Measurements from ENCODE around the gene TMEM115.

Gene TMEM115

DNA sequence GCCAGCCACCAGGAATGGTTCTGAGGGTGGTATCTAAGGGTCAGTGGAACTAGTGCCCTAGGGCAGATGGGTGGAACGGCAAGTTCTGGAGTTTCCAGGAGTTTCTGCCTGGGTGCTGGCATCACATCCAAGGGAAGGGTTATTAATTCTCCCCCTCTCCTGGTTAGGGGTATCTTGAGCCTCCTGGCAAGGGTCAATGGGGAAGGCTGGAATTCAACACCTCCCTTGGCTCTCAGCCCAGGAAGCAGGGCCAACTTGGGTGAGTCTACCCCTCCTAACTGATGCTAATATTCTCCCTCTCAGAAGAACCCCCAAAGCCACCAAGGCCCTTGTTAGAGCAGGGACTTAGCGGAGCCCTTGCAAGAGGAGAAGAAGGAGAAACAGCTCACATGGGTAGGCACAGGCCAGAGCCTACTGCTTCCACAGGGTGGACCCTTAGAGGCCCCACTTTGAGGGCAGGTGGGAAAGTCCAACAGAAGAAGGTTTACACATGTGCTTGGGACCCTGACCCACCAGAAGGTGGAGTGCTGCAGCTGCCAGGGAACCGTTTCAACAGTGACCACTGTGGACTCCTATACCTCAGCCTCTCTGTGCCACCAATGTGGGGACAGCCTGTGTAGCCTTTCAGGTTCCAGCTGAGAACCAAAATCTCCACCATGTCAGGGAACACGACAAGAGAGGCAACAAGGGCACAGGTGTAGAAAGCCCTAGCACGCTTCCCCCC, 3.3 kb downstream of the TMEM115 start:
- H3K4me3 ChIP-seq (ENCODE audit: low read length) = no peak overlapping the region
- DNase-seq (ENCODE audit: low read depth, low spot score) = no peak

DNA sequence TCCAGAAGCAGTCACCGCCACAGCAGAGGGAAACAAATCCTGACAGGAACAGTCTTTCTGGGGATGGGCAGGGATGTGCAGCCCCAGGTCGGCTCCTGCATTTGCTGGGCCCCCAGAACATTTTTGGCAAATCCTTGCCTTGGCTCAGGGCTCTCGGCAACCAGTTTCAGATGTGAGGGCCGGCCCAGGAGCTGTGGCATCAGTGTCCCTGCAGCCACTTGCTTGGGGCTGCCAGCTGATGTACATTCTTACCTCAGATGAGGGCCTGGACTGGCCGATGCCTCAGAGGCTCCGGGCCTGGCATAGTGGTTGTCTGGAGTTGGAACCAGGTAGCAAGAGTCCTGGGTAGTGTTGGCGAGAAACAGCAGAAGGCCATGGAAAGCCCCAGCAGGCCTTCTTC, 4.5 kb downstream of the TMEM115 start:
- no peak for DNase-seq (ENCODE audit: low read depth, low spot score)
- no peak overlapping the region for H3K4me3 ChIP-seq (ENCODE audit: low read length)

DNA sequence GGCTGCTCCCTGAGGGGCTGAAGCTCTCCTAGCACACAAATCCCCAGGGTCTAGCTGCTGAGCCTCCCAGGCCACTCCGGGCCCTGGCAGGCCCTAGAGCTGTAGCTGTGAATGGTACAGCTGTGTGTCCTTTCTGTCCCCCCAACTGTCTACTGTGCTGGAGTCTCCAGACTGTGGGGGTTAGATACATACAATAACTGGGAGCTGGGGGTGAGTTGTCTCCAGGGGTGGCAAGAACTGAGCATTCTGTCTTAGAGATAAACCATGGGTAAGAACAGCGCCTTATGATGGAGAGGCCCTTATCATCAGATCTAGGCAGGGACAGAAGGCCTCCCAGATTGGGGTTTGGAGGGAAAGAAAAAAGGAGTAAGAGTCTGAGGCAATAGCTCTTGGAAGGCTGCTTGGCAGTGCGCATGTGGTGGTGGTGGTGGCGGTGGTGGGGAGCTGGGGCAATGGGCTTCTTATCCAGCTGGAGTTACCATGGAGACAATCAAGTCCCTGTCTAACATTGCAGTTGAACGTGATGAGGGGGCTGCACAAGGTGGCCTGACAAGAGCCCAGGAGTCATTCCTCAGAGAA, 5.0 kb downstream of the TMEM115 start:
- DNase-seq (ENCODE audit: low read depth, low spot score) = no peak
- no peak overlapping the region for H3K4me3 ChIP-seq (ENCODE audit: low read length)

DNA sequence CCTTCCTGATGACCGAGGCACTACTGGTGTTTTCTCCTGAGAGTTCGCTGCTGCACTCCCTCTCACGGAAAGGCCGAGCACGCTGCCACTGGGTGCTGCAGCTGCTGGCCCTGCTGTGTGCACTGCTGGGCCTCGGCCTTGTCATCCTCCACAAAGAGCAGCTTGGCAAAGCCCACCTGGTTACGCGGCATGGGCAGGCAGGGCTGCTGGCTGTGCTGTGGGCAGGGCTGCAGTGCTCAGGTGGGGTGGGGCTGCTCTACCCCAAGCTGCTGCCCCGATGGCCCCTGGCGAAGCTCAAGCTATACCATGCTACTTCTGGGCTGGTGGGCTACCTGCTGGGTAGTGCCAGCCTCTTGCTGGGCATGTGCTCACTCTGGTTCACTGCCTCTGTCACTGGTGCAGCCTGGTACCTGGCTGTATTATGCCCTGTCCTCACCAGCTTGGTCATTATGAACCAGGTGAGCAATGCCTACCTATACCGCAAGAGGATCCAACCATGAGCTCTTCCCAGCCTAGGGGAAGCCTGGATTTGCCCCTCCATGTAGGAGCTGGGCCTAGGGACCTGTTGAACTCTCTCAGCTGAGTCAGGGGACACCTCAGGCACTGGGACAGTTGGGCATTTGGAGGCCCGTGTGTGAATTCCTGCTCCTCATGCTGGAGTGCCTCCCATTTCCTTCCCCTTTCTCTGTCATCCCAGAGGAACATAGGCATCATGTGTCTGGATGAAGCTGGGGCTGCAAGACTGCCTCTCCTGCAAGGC, 5.9 kb downstream of the TMEM115 start:
- no peak overlapping the region for H3K4me3 ChIP-seq (ENCODE audit: low read length)
- no peak for DNase-seq (ENCODE audit: low read depth, low spot score)

DNA sequence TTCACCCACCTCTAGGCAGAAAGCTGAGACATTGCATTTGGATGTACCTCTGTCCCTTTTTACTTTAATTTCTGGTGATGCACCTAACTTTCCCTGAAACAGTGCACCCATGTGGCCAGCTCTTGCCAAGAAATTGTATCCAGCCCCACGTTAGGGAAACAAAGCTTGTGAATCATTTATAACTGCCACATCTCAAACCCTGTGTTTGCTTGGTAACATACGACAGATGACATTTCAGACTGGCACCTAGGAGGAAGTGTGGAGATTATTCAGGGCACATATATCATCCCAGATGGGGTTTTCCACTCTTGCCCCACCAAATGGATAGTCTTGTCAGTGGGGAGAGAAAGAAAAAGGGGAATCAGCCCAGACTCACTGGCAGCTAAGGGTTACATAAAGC, 6.5 kb downstream of the TMEM115 start:
- no peak for DNase-seq (ENCODE audit: low read depth, low spot score)
- H3K4me3 ChIP-seq (ENCODE audit: low read length) = no peak overlapping the region

DNA sequence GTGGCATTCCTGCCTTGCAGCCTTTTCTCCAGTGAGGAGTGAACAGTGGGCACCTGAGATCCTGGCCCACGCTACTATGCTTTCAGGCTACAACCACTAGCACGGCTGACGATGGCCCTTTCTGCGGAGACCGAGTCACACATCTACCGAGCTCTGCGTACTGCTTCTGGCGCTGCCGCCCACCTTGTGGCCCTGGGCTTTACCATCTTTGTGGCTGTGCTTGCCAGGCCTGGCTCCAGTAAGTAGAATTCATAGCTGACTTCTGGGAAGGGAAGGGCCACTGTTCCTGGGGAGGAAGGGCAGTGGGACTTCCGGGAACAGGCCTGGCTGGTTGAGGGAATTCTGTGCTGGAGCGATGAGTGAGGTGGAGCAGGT, 8.0 kb downstream of the TMEM115 start:
- peak overlapping the region; percentile 79 for H3K4me3 ChIP-seq (ENCODE audit: low read length)
- DNase-seq (ENCODE audit: low read depth, low spot score) = no peak

DNA sequence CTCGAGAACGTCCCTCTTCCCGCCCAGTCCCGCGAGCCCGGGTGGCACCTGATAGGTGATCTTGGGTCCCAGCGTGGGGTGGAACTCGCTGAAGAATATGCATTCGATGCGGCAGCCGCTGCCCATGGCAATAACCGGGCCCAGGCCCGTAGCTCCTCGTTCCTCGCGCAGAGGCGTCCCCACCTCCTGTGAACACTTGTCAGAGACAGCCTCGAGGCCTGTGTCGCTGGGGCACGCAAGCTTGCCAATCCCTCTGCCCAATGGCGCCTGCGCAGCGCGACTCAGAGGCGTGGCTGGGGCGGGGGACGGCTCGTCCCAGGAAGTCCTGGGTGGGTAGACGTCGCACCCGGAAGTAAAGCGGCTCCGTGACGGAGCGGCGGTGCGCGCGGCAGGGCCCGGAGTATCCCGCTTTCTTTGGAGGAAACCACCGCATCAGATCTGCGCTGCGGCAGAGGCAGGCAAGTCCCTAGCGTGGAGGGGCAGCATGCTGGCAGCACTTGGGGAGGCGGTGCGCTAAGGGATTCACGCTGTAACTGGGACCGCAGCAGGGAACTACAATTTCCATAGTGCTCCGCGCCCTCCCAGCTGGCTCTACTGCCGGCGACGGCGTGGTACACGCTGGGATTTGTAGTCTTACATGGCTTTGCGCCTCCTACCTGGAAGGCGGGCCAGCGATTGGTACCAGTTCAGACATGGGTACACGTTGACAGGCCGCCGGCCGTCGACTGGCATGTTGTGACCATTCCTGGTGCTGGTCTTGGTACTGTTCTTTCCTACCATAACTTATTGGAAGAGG, 8.6 kb downstream of the TMEM115 start, which contains the start of the genes CYB561D2 and NPRL2:
CYB561D2 (plus strand) TSS at position 336 of the 796 bp plus-strand sequence. CDS start 572 bp downstream, outside the sequence.
NPRL2 (minus strand) TSS at position 249 of the 796 bp plus-strand sequence; CDS start at position 126, 123 bp downstream.
- peak within 1 kb of the TSS; percentile 79 for H3K4me3 ChIP-seq (ENCODE audit: low read length)
- peak; percentile 94 for DNase-seq (ENCODE audit: low read depth, low spot score)

DNA sequence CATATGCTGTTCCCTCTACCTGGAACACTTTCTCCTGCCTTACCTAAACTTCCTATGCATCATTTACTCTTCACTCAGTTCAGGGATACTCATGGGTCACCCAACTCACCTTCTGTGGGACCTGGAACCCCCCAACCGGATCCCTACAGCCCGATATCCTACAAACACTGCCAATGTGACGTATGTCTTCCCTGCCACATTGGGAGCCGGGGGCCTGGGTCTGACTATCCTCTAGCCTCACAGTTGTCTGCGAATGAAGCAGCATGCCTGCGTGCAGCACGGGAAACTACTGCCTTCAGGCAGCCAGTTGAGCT, 9.2 kb downstream of the TMEM115 start:
- no peak for DNase-seq (ENCODE audit: low read depth, low spot score)
- peak overlapping the region; percentile 79 for H3K4me3 ChIP-seq (ENCODE audit: low read length)

DNA sequence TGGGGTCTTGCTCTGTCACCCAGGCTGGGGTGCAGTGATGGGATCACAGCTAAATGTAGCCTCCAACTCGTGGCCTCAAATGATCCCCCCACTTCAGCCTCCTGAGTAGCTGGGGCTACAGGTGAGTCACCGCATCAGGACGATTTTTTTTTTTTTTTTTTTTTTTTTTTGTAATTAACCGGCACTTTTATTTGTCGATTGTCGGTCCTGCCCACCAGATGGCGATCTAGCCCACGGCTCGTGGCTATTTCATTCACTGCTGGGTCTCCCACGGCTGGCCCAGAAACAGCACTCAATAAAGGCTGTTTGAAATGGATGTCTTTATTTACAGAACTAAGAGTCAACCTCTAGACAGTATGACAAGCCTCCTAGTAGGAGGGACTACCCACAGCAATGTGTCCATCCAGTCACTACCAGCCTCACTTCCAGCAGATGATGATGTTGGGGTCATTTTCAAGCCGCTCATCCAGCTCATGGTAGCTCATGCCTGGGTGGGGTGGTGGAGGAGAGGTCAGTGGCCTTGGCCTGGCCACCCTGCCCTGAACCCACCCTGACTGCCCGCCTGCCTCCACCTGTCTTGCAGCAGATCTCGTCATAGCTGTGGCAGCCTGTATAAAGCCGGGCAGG, 12.0 kb downstream of the TMEM115 start:
- no peak for DNase-seq (ENCODE audit: low read depth, low spot score)
- no peak overlapping the region for H3K4me3 ChIP-seq (ENCODE audit: low read length)

DNA sequence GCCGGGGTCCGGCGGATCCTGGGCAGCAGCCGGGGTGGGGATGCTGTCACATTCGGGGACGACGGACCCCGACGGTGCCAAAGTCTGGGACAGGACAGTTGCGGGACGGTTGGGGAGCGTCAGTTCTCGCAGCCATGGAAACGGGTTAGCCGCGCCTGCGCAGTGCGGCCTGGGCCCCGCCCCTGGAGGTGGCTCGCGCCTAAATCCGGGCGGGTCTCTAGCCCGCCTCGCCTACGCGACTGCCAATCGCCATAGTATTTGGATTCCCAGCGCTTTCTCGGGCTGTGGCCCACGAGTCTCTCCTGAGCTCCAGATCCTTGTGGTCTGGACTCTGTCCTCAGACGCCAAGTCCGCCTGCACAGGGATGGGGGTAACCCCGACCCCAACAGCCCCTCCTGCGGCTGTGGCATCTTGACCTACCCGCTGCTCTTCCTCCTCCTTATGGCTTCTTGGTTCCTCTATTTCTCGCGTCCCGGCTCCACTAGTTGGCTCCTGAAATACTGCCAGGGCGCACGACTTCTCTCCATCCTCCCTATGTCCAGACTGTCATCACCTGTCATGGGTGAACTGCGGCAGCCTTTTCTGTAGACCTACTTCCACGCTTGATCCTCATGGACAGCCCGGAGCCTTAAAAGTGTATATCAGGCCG, 13.6 kb downstream of the TMEM115 start, which contains the start of gene ZMYND10:
ZMYND10 (minus strand) TSS at position 147 of the 649 bp plus-strand sequence. CDS start 153 bp downstream, outside the sequence.
- H3K4me3 ChIP-seq (ENCODE audit: low read length) = peak within 1 kb of the TSS; percentile 57
- DNase-seq (ENCODE audit: low read depth, low spot score) = peak; percentile 60

DNA sequence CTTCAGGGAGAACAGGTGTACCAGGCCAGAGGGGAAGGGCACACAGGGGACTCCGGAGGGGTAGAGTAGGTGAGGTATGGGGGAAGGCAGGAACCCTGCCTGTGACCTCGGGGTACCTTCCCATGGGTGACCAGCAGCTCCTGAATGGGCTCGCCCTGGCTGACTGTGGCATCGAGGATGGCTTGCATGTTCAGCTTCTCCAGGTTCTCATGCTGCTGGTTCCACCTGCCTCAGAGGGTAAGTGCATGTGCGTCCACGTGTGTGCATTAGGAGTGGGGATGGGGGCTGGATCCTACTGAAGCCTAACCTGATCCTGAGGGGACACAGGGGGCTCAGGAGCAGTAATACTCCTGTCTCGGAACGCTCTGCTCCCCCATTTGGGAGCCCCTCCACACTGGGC, 14.3 kb downstream of the TMEM115 start:
- peak overlapping the region; percentile 57 for H3K4me3 ChIP-seq (ENCODE audit: low read length)
- no peak for DNase-seq (ENCODE audit: low read depth, low spot score)

DNA sequence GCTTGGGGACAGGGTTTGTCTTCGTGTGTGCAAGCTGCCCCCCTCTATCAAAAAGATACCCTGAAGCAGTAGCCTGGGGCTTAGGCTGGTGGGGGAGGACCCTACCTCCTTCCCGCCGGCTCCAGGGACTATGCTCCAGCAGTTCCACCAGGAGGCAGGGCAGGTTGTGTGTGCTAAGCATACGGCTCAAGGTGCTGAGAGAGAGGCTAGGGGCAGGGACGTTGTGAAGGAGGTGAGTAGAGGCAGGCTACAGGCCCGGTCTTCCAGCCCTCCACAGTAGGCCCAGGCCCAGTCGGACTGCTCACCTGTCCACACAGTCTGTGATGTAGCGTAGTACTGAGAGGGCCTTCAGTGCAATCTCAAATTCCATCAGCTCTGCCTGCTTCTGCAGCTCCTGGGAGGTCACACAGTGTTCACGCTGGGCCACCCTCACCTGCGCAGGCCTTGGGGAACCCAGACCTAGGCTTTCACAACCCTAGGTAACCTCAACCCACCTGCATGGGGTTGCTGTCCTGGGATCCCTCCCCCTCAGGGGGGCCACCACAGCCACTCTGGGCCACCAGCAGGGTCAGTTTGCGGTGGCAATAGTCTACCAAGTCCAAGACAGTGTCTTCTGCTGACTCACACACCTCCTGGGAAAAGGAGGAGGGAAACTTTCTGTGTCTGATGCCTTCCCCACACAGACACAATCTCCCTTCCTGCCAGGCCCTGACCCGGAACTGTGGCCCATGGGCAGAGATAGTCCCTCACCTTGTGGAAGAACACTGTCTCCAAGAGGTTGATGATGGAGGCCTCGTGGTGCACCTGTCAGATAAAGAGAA, 16.3 kb downstream of the TMEM115 start:
- H3K4me3 ChIP-seq (ENCODE audit: low read length) = no peak overlapping the region
- DNase-seq (ENCODE audit: low read depth, low spot score) = no peak

DNA sequence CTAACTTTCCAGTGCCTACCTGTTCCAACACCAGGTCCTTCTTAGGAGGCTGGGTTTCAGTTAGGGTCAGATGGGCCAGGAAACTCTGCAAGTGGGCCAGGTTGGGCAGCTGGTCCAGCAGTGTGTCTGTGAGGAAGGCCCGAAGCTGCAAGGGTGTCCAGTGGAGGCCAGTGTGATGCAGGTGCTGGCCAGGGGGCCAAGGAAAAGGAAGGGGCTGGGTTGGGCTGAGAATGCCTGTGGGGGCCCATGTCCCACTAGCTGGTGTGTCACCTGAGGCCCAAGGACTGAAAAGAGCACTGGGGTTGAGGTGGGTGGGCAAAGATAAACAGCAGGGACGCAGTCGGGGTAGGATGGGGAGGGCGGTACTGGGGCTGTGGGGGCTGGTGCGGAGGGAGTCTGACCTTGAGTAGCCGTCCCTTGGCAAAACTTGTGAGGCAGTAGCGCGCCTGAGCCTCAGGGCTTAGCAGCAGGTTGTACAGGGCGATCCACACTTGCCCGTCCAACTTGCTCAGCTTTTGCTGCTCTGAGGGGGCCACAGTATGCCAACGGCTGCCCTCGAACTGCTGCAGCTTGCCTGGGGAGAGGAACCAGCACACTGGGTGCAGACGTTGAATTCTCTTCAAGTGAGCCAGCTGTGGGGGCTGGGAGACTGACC, 17.2 kb downstream of the TMEM115 start:
- no peak for DNase-seq (ENCODE audit: low read depth, low spot score)
- no peak overlapping the region for H3K4me3 ChIP-seq (ENCODE audit: low read length)

DNA sequence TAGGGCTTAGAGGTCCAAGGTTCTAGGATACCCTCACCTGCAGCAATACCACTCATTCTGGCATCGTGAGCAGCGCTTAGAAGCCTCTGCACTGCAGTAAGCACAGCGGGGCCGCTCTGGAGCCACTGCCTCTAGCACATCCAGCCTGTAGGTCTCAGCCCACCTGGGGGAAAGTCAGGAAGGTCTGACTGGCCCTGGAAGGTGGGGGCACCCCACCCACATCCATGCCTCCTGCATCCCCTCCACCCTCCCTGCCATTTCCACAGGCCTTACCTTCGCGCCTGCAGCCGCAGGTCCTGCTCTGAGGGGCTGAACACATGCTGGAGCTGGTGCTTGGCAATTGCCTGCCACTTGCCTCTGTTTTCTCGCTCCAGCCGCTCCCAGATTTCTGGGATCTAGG, 17.8 kb downstream of the TMEM115 start:
- no peak for DNase-seq (ENCODE audit: low read depth, low spot score)
- H3K4me3 ChIP-seq (ENCODE audit: low read length) = no peak overlapping the region

DNA sequence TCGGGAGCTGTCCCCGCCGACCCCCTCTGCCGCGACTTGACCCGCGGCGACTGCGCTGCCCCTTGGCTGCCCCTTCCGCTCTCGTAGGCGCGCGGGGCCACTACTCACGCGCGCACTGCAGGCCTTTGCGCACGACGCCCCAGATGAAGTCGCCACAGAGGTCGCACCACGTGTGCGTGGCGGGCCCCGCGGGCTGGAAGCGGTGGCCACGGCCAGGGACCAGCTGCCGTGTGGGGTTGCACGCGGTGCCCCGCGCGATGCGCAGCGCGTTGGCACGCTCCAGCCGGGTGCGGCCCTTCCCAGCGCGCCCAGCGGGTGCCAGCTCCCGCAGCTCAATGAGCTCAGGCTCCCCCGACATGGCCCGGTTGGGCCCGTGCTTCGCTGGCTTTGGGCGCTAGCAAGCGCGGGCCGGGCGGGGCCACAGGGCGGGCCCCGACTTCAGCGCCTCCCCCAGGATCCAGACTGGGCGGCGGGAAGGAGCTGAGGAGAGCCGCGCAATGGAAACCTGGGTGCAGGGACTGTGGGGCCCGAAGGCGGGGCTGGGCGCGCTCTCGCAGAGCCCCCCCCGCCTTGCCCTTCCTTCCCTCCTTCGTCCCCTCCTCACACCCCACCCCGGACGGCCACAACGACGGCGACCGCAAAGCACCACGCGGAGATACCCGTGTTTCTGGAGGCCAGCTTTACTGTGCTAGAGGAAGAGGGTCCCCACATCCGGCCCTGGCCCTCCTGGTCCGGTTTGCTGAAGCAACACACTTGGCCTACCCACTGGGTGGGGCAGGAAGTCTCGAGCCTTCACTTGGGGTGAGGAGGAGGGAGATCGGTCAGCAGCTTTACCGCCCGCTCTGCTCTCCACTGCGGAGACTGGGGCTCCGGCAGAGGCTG, 18.6 kb downstream of the TMEM115 start, which contains the start of gene RASSF1:
RASSF1 (minus strand) TSS at position 389 of the 882 bp plus-strand sequence; CDS start at position 358, 31 bp downstream.
- H3K4me3 ChIP-seq (ENCODE audit: low read length) = no peak within 1 kb of the TSS
- DNase-seq (ENCODE audit: low read depth, low spot score) = no peak

DNA sequence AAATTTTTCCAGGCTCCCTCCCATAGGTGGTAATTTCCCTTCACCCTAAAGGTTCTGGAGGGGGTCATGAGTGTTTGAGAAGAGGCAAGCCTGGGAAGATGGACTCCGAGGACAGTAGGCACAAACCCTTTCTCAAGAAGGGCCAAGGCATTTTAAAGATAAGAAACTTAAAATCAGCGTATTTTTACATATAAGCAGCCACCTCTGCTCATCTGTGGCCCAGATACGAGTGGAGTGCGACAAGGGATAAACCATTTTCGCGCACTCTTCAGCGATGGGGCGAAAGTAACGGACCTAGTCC, 19.2 kb downstream of the TMEM115 start:
- no peak overlapping the region for H3K4me3 ChIP-seq (ENCODE audit: low read length)
- no peak for DNase-seq (ENCODE audit: low read depth, low spot score)

All from Jurkat, Clone E6-1 (cell line).